ENCODE results near the gene ARFGEF3. TPM values are rescaled to one million over a fixed set of nuclear protein-coding genes. Genes with fewer than 3 reads are reported as not detected.

Gene ARFGEF3
- total RNA-seq, 1 donor from 2014 or later, result 17.6 TPM

Other genes starting within 250 kb of the ARFGEF3 start
- 99.6 TPM for gene PERP, start 54.5 kb upstream of the ARFGEF3 start, total RNA-seq
- not detected for gene PBOV1, start 56.6 kb downstream of the ARFGEF3 start, total RNA-seq
- not detected for gene SMIM28, start 216.0 kb downstream of the ARFGEF3 start, total RNA-seq
- 93.7 TPM for gene HEBP2, start 242.3 kb downstream of the ARFGEF3 start, total RNA-seq

Data from mucosa of gallbladder (tissue), 1 donor.